GM18517 (cell line): ENCODE data around the gene EQTN.
A peak's percentile ranks its signal among the peaks of the same experiment; 100 is the strongest.
"Not testable (repeated sequence)": the region's sequence is repeated elsewhere in the genome, so short reads cannot be mapped to it uniquely, and the experiment has no call there.

ENCODE experiments used
- ATAC-seq: cut with Tn5 transposase; IDR thresholded peaks from one replicate; pipeline ENCODE4 v1.9.1; 2021; ENCODE audit warnings: mild to moderate bottlenecking, moderate library complexity; ENCODE audit not compliant: unreplicated experiment

The EQTN gene

DNA sequence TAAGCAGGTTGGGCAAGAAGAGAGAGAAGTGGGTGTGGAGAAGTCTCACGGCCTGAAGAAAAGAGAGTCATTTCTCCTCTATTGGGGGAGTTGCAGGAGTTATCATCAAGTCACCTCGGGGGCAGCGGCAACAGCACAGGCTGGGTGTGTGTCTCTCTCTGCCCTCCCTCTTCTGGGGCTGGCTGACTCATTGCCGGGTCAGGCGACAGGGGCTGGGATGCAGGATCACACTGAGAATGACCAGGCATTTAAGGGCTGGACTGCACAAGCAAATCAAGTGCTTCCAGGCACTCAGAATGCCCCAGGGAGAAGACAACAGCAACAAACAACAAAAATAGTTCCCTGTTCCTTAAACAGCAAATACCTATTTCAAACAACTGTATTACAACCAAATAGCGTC lies 6.3 kb upstream of the EQTN start:
- ATAC-seq: no peak

DNA sequence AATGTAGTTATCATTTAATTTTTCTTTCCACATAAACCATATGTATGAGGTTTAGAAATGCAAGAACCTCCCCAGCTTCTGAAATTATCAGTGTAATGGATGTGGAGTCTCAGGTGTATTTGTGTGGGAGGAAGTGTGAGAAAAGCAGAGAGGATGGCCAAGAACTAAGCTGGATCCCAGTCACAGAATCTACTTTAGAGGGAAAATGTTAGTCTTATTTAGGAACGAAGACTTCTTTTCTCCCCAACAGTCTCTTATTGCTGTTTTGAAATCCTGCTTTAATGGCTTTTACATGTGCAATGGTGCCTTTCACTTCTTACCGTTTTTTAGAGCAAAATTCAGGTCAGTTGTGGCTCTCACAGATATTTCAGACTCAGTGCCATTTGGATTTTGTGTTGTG lies 3.0 kb downstream of the EQTN start:
- no peak for ATAC-seq

DNA sequence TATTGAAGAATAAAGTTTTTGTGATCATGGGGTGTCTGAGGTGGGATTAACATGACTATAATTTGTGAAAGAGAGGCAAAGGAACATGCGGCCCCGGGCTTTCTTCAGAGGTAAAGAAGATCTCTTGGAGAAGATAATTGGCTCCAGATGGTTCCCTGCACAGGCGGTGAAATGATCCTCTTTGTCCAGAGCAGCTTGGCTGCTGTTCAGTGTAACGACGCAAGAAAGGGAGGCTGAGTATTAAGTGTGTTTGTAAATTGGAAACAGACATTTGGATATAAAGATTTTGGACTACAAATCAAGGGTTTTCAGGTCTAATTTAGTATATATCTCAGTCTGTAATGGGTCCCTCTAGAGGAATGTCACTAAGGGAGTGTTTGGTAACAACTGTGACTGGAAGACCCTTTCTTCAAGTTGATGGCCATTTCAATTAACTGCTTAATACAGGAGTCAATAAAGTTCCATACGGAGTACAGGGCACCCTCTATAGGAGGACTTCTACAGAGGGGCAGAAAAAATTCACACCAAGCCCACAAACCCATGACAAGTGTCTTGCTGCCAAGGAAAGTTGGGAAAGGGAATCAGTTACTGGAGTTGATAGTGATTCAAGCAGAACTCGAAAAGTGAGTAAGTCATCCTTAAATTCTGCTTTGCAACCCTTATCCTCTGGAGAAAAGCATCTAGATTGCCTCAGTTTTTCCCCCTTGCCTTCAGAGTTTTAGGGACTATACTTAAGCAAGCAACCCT lies 4.1 kb downstream of the EQTN start:
- ATAC-seq: no peak

DNA sequence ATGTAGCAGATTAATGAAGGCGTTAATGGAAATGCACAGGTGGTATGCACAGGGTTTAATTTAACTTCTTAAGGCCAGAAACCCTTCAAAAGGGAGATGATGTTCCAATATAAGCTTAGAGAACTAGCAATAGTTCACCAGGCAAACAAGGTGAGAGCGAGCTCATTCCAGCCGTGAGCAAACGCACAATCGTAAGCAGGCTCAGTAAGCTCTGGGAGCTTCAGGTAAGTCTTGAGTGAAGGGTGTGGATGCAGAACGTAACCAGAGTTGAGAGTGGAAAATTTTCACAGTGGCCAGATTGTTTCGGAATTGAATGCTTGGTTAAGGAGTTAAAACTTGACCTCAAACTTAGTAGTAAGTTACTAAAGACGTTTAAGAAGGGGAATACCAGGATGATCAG lies 5.7 kb downstream of the EQTN start:
- no peak for ATAC-seq

- no peak for ATAC-seq
Observed at GRCh38 chr9:27282269-27282668, 14.7 kb downstream of the EQTN start.

- no peak for ATAC-seq
Observed at GRCh38 chr9:27280860-27281259, 16.1 kb downstream of the EQTN start.

DNA sequence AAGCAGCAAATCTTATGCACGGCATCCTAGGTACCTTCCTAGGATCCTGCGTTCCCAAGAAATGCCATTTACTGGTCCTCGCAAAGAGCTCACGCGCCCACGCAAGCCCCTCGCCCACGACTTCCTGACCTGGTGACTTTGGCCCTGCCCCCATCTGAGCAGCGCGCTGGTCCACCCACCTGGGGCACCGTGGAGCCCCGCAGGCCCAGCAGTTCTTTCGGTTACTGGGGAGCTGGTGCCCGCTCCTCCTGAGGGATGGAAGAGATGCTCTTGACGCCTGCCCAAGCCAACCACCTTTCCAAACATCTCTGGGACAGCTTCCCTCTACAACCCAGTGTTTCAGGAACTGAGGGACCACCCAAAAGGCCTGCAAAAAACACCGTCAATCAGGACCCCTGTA lies 16.7 kb downstream of the EQTN start:
- ATAC-seq: no peak

GRCh38 chr9:27279611-27280010 lies 17.3 kb downstream of the EQTN start:
- no peak for ATAC-seq

GRCh38 chr9:27278374-27278773 lies 18.6 kb downstream of the EQTN start:
- no peak for ATAC-seq

GRCh38 chr9:27276193-27277030 lies 20.5 kb downstream of the EQTN start:
- no peak for ATAC-seq

DNA sequence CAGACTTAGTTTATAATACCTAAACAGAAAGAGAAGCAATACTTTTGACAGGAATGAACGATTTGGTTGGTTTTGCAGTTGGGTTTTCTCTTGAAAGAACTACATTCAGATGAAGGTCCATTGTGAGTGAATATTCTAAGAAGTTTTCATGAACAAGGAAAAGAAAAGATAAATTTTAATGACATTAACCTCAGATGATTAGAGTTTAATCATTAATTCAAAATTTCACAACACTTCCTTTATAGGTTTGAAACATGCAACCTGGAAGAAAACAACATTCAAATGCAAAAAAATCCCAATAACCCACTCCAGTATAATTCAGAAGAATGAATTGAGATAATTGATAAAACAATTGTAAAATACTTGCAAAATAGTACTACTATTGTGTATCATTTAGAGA lies 23.8 kb downstream of the EQTN start:
- no peak for ATAC-seq

DNA sequence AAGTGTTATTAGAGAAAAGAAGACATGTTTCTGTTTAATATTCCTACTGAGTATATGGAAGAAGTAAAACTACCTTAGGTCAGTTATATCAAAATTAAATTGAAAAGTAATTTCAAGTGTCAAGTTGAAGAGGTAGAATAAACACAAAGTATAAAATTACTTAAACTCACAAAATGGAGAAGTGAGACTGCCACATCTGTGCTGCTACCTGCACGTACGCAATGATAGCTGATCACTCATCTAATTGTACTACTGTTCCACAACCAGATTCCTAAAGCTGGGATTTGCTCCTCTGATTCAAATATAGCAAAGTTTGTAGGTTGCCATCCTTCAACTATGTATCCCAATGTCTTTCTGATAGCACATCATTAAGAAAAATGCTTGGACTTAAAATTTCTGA lies 24.8 kb downstream of the EQTN start:
- peak; percentile 57 for ATAC-seq

DNA sequence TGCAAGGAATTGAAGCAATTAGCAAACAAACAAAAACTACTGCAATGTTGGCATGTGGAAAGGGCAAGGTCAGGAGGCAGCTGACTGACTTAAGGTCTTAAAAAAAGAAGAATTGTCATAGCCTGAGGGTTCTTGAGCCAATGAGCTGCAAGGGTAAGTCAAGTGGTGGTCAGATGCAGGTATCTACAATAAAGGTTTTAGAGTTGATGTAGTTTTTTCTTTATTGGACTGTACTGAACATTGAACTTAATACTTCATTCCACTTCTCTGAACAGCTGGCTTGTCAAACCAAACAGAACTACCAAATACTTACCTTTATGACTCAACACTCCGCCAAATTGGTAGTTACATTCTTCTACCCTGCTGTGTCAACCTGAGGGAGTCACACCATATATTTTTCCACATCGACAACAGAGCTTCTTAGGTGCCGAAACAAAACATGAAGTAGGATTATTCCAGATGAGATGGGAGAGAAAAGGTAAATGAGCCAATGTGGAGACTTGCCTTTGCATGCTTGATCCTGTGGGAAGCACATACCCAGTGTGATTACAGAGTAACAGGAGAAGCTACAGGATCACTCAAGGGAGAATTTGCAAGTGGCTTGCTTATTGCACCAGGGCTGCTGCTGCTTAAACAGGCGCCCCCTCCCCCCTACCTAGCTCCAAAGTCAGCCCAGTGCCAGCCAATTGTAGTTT lies 35.3 kb downstream of the EQTN start:
- ATAC-seq: no peak

DNA sequence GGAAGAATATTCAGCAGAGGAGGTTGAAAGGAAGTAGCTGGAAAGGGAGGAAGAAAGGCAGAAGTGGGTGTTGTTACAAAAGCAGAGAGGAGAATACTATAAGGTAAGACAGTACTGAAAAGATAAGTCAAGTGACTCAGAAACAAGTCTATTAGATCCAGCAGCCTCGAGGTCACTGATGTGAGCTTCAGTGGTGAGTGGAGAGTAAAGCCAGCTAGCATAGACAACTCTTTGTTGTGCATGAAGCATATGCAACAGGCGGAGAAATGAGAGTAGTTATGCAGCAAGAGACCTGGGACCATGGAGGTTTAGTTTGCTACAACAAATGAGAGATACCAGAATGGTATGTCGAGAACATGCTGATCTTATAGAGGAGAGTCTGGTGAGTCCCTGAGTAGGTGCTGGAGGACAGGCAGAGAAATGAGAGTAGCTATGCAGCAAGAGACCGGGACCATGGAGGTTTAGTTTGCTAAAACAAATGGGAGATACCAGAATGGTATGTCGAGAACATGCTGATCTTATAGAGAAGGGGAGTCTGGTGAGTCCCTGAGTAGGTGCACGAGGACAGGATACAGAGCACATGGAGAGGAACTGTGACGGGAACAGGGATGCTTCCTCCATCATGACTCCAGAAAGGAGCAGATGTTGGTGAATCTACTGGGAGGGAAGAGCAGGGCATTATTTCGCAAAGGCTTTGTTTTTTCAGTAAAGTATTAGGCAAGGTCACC lies 36.0 kb downstream of the EQTN start:
- ATAC-seq: no peak

DNA sequence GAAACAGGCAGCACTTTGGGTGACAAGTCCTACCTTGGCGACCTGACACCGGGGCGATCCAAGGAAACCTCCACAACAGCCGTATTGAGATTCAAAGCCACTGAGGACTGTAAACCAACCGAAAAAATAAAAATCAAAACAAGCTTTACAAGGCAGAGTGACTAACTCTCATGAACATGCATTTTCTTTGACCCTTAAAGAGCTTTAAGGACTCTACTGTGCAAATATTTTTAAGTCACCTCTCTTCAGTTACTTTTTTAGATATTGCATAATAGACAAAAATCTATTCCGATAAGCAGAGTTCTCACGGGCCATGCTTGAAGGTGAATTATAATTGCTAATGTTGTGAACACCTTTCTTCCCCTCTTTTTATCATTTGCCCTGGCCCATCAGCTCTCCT lies 38.3 kb downstream of the EQTN start:
- no peak for ATAC-seq

- no peak for ATAC-seq
Observed at GRCh38 chr9:27248702-27249101, 48.2 kb downstream of the EQTN start.

DNA sequence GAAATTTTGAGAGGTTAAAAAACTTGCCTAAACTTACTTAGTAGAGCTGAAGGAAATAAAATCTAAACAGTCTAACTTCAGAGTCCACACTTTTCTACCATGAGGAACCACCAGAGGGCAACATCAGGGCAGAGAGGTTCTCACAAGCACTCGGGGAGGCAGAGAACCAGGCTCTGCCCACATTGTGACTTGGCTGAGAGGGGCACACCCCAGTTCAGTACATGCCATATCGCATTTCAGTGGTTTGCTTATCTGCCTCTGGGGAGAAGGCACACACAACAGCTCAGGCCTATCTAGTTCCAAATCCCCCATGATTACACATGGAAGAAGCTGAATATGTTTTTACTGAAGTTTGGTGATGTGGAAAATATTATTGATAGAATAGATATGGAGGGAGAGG lies 49.2 kb downstream of the EQTN start:
- peak; percentile 74 for ATAC-seq

DNA sequence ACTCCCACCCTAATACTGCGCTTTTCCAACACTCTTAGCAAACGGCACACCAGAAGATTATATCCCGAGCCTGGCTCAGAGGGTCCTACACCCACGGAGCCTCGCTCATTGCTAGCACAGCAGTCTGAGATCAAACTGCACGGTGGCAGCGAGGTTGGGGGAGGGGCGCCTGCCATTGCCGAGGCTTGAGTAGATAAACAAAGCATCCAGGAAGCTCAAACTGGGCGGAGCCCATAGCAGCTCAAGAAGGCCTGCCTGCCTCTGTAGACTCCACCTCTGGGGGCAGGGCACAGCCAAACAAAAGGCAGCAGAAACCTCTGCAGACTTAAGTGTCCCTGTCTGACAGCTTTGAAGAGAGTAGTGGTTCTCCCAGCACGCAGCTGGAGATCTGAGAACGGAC lies 57.3 kb downstream of the EQTN start:
- not testable (repeated sequence) for ATAC-seq
